Uterus (tissue), 4 donors: Measurements from ENCODE around the gene PCDH8. TPM values are rescaled to one million over a fixed set of nuclear protein-coding genes. Genes with fewer than 3 reads are reported as not detected.

Experiments used
- DNase-seq, 2 donors: peaks; one replicate each; pipeline ENCODE4 v3.0.0-alpha.2; 2019 to 2020
- H3K27ac ChIP-seq, 2 donors: fragments of 200-600 bp; sonication (generic); 1 replicate in 1 of 2; 2 replicates in 1 of 2; pipeline ENCODE4 v1.5.1; 2016 to 2018
- H3K27me3 ChIP-seq, 2 donors: fragments of 200-600 bp; sonication (generic); one replicate each; pipeline ENCODE4 v1.5.1; 2018 to 2019; ENCODE audit warnings: control low read depth in 1 of 2
- H3K36me3 ChIP-seq, 2 donors: fragments of 200-600 bp; sonication (generic); one replicate each; pipeline ENCODE4 v1.5.1; 2019; ENCODE audit warnings: control low read depth in 1 of 2
- H3K4me1 ChIP-seq, 2 donors: fragments of 200-600 bp; sonication (generic); one replicate each; pipeline ENCODE4 v1.5.1; 2018 to 2019; ENCODE audit warnings: control low read depth in 1 of 2
- H3K4me3 ChIP-seq, 2 donors: fragments of 200-600 bp; sonication (generic); 1 replicate in 1 of 2; 2 replicates in 1 of 2; pipeline ENCODE4 v1.5.1; 2018 to 2019; ENCODE audit warnings: mild to moderate bottlenecking in 1 of 2
- H3K9me3 ChIP-seq, 2 donors: fragments of 200-600 bp; sonication (generic); one replicate each; pipeline ENCODE4 v1.5.1; 2019; ENCODE audit warnings: control low read depth in 1 of 2
- CTCF ChIP-seq, 4 experiments: fragments of 200-600 bp in 2 of 4; fragments of 450-650 bp in 2 of 4; sonication (generic) in 2 of 4; IDR thresholded peaks; one replicate each; pipeline ENCODE4 v1.5.1; 2016 to 2019; ENCODE audit warnings: antibody characterized with exemption in 4 of 4, mild to moderate bottlenecking in 2 of 4, moderate library complexity in 1 of 4
- POLR2A ChIP-seq, 2 donors: fragments of 450-650 bp; IDR thresholded peaks; one replicate each; pipeline ENCODE4 v1.6.1; 2016; ENCODE audit warnings: antibody characterized with exemption in 2 of 2, mild to moderate bottlenecking in 1 of 2, moderate library complexity in 1 of 2
- intact Hi-C: fragments of 100-400 bp; cut with DNase I; formaldehyde crosslinking; loops from one replicate; pipeline ENCODE4 v1.15.1; 2023; ENCODE audit warnings: low total_unique reads
- microRNA counts, 2 donors: library from miRNA; unstranded; fragments of <30 nt; microRNA quantifications; one replicate each; lab custom pipeline; 2016 to 2017
- microRNA-seq: library from miRNA; unstranded; fragments of <30 nt; microRNA quantifications from one replicate; pipeline ENCODE4, GENCODE V29; 2016; ENCODE audit warnings: borderline microRNAs expressed, borderline replicate concordance
- small RNA-seq: library from RNA; depleted of rRNA; stranded (forward); fragments of <200 nt; gene quantifications from one replicate; pipeline ENCODE3, GENCODE V24; 2016
- total RNA-seq, 4 donors: library from RNA; depleted of rRNA in 3 of 4; stranded (reverse); fragments of >200 nt in 3 of 4; gene quantifications; one replicate each; pipeline versions ENCODE4 v1.1.0 to v1.2.4, GENCODE V29; 2014 to 2023
- donor health status: DM: yes; HTN: yes; CAD: no.

The PCDH8 gene
- total RNA-seq, 4 donors from 2014 or later, result 0.62 TPM; not detected in 3

GRCh38 chr13:52797176-52797575, 51.3 kb downstream of the PCDH8 start:
- no peak for TF ChIP-seq CTCF (IDR thresholded peaks at IDR 0.05)
- TF ChIP-seq POLR2A (IDR thresholded peaks at IDR 0.05), result no peak
- no peak overlapping the region for H3K27ac ChIP-seq
- no peak for DNase-seq
- H3K27me3 ChIP-seq, result no peaks in the 10 kb centered on the region
- H3K36me3 ChIP-seq, result no peaks in the 10 kb centered on the region
- H3K9me3 ChIP-seq, result no peaks in the 10 kb centered on the region
- H3K4me3 ChIP-seq, result no peak overlapping the region
- intact Hi-C loops, result no loop called here
- H3K4me1 ChIP-seq, result no peaks in the 10 kb centered on the region

- no peak overlapping the region for H3K27ac ChIP-seq
- intact Hi-C loops, result no loop called here
- no peaks in the 10 kb centered on the region for H3K27me3 ChIP-seq
- DNase-seq, result no peak
- H3K4me3 ChIP-seq, result no peak overlapping the region
- TF ChIP-seq CTCF (IDR thresholded peaks at IDR 0.05) (no peak), POLR2A (IDR thresholded peaks at IDR 0.05) (no peak)
- no peaks in the 10 kb centered on the region for H3K36me3 ChIP-seq
- H3K9me3 ChIP-seq, result no peaks in the 10 kb centered on the region
- no peaks in the 10 kb centered on the region for H3K4me1 ChIP-seq
These were observed 53.9 kb downstream of the PCDH8 start for GRCh38 chr13:52794589-52794988.

- Histone ChIP-seq H3K36me3 (no peaks in the 10 kb centered on the region), H3K27ac (no peak overlapping the region), H3K4me1 (no peaks in the 10 kb centered on the region), H3K4me3 (no peak overlapping the region), H3K9me3 (no peaks in the 10 kb centered on the region), H3K27me3 (no peaks in the 10 kb centered on the region)
- intact Hi-C loops, result no loop called here
- no peak for DNase-seq
- no peak for TF ChIP-seq CTCF (IDR thresholded peaks at IDR 0.05)
- no peak for TF ChIP-seq POLR2A (IDR thresholded peaks at IDR 0.05)
These were observed 54.9 kb downstream of the PCDH8 start for GRCh38 chr13:52793515-52794061.

MicroRNAs within 50 kb of the gene (microRNA counts, 767-probe panel; counts per million panel counts)
- 0 counts per million in 2 donors for microRNA hsa-miR-759 (lab: Ali Mortazavi, UCI)

Small RNA genes within 50 kb of the gene (microRNA-seq; reads per million reads assigned to microRNA genes)
- not detected for gene MIR759

Small RNA genes within 50 kb of the gene (small RNA-seq; reads per million reads assigned to genes)
- gene MIR759, result not detected

Other genes starting within 250 kb of the PCDH8 start
- 10 to 100 TPM in 1 of 4 donors, 1 to 10 TPM in 2, under 1 TPM in 1; 0.51 to 12.9 (median 7.4) TPM for gene HNRNPA1L2, start 206.2 kb downstream of the PCDH8 start, total RNA-seq
- gene SUGT1, start 195.8 kb downstream of the PCDH8 start, total RNA-seq, result 100 to 1,000 TPM in 1 of 4 donors, 10 to 100 TPM in 3; 20.9 to 102 (median 60.5) TPM
- not detected for gene CNMD, start 108.8 kb downstream of the PCDH8 start, total RNA-seq
- 1 to 10 TPM in 1 of 4 donors, not detected in 3; 1.9 TPM for gene OLFM4, start 180.2 kb upstream of the PCDH8 start, total RNA-seq